Measurements from ENCODE around the gene BACE2.

- TF ChIP-seq POLR2A (IDR thresholded peaks at IDR 0.05; ENCODE audit: low read depth, low read length) (no peak), MAFK (IDR thresholded peaks at IDR 0.05; ENCODE audit: low read depth, low read length) (no peak), CTCF (conservative IDR thresholded peaks at IDR 0.05; ENCODE audit: low read depth, low read length) (no peak)
Measured at GRCh38 chr21:41327753-41328152, 159.8 kb downstream of the BACE2 start.

Data from IMR-90 (cell line).